GM21717 (cell line): ENCODE measurements around the gene IQCC.

Source experiments
- ATAC-seq: cut with Tn5 transposase; IDR thresholded peaks from one replicate; pipeline ENCODE4 v1.9.1; 2021; ENCODE audit warnings: mild to moderate bottlenecking, moderate library complexity; ENCODE audit not compliant: unreplicated experiment

IQCC gene

GRCh38 chr1:32221980-32222755 lies 16.7 kb downstream of the IQCC start, which contains the start of the genes EIF3I and TMEM234:
EIF3I (plus strand) TSS chr1:32222407; CDS start chr1:32222442, 35 bp downstream.
TMEM234 (minus strand) TSS chr1:32222353; CDS start chr1:32222322, 31 bp downstream.
- ATAC-seq = peak; percentile 92

GRCh38 chr1:32223683-32224082 lies 18.2 kb downstream of the IQCC start:
- no peak for ATAC-seq

GRCh38 chr1:32224285-32224684 lies 18.8 kb downstream of the IQCC start:
- ATAC-seq = no peak

GRCh38 chr1:32228771-32229170 lies 23.3 kb downstream of the IQCC start:
- ATAC-seq = no peak

DNA sequence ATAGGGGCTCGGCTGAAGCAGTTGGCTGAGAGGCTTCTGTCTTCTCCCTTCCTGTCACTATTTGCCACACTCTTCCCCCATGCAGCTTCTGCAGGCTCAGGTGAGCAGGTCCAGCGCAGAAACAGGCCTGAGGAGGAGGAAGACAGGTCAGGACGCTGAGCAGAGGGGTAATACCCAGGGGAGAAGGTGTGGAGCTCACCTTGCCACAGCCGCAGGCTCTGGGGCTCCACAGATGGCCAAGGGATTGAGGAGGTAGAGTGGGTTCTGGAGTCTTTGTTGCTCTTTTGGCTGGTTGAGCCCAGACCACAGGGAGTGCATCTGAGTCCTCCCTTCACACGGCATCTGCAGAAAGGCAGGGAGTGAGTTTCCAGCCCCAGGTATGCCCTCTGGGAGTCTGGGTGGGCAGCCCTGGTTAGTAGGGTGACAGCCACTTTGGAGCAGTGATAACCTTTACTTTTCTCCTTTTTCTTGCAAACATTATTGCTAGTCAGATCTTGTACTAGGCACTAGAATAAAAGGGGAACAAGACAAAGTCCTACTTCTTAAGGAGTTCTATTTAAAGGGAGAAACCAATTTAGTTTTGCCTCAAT lies 26.5 kb downstream of the IQCC start:
- no peak for ATAC-seq

- no peak for ATAC-seq
These were observed 27.3 kb downstream of the IQCC start for GRCh38 chr1:32232558-32233304.

DNA sequence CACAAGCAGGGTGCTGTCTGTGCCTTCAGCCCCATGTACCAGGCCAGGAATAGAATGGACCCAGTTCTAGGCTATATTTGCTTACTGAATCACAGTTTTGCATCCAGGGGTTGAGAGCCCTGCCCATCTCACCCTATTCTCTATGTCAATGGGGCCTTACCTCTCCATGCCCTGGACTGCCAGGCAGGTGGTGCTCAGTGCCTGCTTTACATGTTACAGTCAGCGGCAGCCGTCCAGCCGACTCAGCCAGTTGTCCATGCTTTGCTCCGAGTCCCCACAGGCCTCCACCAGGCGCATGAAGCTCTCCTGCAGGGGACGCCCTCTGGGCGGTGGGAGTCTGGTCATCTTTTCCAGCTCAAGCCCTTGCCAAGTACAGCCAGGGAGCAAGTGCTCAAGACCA lies 29.3 kb downstream of the IQCC start:
- ATAC-seq = no peak

- ATAC-seq = no peak
These were observed 33.9 kb downstream of the IQCC start for GRCh38 chr1:32239337-32239736.

- ATAC-seq = no peak
These were observed 34.3 kb downstream of the IQCC start for GRCh38 chr1:32239790-32240139.

- ATAC-seq = no peak
These were observed 34.9 kb downstream of the IQCC start for GRCh38 chr1:32240140-32240951.

- no peak for ATAC-seq
These were observed 35.7 kb downstream of the IQCC start for GRCh38 chr1:32241001-32241763.

DNA sequence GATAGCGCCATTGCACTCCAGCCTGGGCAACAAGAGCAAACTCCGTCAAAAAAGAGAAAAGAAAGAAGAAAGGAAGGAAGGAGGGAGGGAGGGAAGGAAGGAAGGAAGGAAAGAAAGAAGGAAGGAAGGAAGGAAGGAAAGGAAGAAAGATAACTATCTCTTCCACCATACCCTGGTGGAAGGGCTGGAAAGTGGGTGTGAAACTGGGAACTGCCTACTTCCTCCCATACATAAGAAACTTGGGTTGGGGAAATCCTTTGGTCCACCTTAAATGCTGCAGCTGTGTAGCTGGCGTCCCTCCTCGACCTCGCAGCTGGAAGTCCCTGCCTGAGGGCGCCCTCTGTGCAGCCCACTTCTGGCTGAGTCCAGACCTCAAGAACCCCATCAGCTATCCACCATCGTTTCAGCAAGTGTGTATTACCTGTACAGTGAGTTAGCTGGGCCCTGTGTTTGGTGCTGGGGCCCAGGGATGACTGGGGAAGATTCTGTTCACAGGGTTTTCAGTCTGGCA lies 36.9 kb downstream of the IQCC start:
- ATAC-seq = no peak

DNA sequence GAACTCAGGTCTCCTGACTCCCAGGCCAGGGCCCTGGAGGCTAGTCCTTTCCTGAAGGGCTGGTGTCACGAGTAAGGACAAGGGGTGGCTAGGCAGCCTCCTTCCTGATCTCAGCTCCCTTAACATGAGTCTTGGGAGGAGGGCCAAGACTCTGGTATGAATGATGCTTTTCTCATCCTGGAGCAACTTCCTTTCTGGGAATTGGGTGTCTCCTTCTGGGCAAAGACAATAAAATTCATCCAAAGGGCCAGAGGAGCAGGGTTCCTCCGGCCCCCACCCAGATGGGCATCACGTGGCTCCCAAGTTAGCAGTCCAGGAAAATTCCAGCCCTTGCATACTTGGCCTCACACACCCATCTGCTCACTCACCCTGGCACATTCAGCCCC lies 41.4 kb downstream of the IQCC start, which contains the start of gene FAM167B:
Gene FAM167B (plus strand): TSS at position 335 of the 386 bp plus-strand sequence. CDS start 200 bp downstream, outside the sequence.
- no peak for ATAC-seq

GRCh38 chr1:32247452-32247851 lies 42.0 kb downstream of the IQCC start:
- no peak for ATAC-seq

- ATAC-seq = no peak
These were observed 42.8 kb downstream of the IQCC start for GRCh38 chr1:32247983-32248889.

DNA sequence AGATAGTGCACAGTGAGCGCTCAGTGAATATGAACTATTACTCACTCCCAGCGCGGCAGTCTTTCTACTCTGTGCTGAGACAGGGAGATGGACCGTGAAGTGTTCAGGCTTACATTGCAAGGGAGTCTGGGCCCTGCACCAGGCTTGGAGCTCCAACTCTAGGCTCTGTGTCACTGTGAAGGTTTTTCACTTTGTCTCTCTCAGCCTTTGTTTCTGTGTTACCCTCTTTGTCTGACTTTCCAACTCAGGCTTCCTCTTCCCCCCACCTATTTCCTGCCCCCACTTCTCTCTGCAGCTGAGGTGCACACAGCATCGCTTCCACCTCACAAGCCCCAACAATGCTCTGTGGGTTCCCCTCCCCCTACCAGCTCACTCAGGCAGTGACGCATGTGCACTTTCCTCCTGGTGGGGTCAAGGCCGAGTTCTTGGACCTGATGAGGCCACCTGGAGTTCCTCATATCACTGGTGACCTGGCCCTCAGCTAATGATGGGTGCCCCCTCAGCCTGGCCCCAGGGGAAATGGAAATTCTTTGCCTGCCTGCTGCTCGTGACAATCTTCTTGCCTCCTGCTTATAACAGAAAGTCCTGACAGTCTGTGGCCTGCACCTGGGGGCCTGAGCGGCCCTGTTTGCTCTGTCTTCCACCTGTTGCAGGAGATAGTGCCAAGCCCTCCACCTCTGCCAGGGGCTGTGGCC lies 44.5 kb downstream of the IQCC start:
- ATAC-seq = peak; percentile 48

- no peak for ATAC-seq
These were observed 45.6 kb downstream of the IQCC start, which contains the start of gene LCK for GRCh38 chr1:32250893-32251716. LCK (plus strand) TSS chr1:32251265; CDS start chr1:32274330, 23,065 bp downstream.
